PC-3 (cell line): Measurements from ENCODE around the gene ZNF625. TPM values are rescaled to one million over a fixed set of nuclear protein-coding genes. Genes with fewer than 3 reads are reported as not detected.

Experiments
- ATAC-seq: fragments of 200-7000 bp; cut with Tn5 transposase; 2 replicates; pipeline ENCODE4 v1.9.1; 2020; ENCODE audit warnings: mild to moderate bottlenecking, moderate library complexity
- BruUV-seq: library from RNA; stranded (reverse); fragments of 400-500 nt; replicated peaks from 2 replicates; lab custom pipeline; 2021; lab: Mats Ljungman, UMichigan
- CTCF ChIA-PET: fragments of 300-600 bp; sonication (Branson Sonifier 250); formaldehyde crosslinking; loops from one replicate; lab custom pipeline; 2022; ENCODE audit warnings: antibody characterized with exemption; lab: Charles Lee
- POLR2A ChIA-PET: fragments of 300-600 bp; sonication (Branson Sonifier 250); formaldehyde crosslinking; loops from one replicate; lab custom pipeline; 2022; ENCODE audit warnings: antibody characterized with exemption; ENCODE audit not compliant: unreplicated experiment; lab: Charles Lee
- DNase-seq: peaks from one replicate; pipeline ENCODE4 v3.0.0-alpha.2; 2015
- H2AFZ ChIP-seq: fragments of 300-600 bp; sonication (generic); 2 replicates; pipeline ENCODE4 v1.6.0; 2016; ENCODE audit warnings: antibody characterized with exemption, low read length
- H3F3A ChIP-seq: fragments of 300-600 bp; sonication (generic); one replicate; pipeline ENCODE4 v1.6.0; 2017; ENCODE audit warnings: antibody characterized with exemption, low read length, control low read depth, mild to moderate bottlenecking; ENCODE audit not compliant: unreplicated experiment
- H3K27ac ChIP-seq: fragments of 300-600 bp; sonication (generic); 2 replicates; pipeline ENCODE4 v1.5.1; 2016; ENCODE audit warnings: mild to moderate bottlenecking, low read length
- H3K27me3 ChIP-seq: fragments of 300-600 bp; sonication (generic); 2 replicates; pipeline ENCODE4 v1.6.1; 2016; ENCODE audit warnings: low read length, mixed read lengths
- H3K36me3 ChIP-seq: fragments of 300-600 bp; sonication (generic); 2 replicates; pipeline ENCODE4 v1.6.1; 2016; ENCODE audit warnings: low read depth, mixed run types, low read length, mixed read lengths
- H3K4me1 ChIP-seq: fragments of 300-600 bp; sonication (generic); 2 replicates; pipeline ENCODE4 v1.5.1; 2016; ENCODE audit warnings: low read length; ENCODE audit not compliant: insufficient read depth
- H3K4me2 ChIP-seq: fragments of 300-600 bp; sonication (generic); 2 replicates; pipeline ENCODE4 v1.6.0; 2016; ENCODE audit warnings: low read length
- H3K4me3 ChIP-seq: fragments of 300-600 bp; sonication (generic); 2 replicates; pipeline ENCODE4 v1.5.1; 2016; ENCODE audit warnings: mild to moderate bottlenecking, low read length, mixed read lengths
- H3K79me2 ChIP-seq: fragments of 300-600 bp; sonication (generic); 2 replicates; pipeline ENCODE4 v1.6.1; 2017; ENCODE audit warnings: low read length, mixed read lengths
- H3K9ac ChIP-seq: fragments of 300-600 bp; sonication (generic); 2 replicates; pipeline ENCODE4 v1.6.0; 2016; ENCODE audit warnings: mild to moderate bottlenecking, low read length
- H3K9me2 ChIP-seq: fragments of 300-600 bp; sonication (generic); replicated peaks from 2 replicates; pipeline ENCODE4 v1.6.1; 2016; ENCODE audit warnings: mixed run types, low read length, mixed read lengths
- H3K9me3 ChIP-seq: fragments of 300-600 bp; sonication (generic); 2 replicates; pipeline ENCODE4 v1.6.1; 2016; ENCODE audit warnings: low read length, mixed read lengths
- H4K20me1 ChIP-seq: fragments of 300-600 bp; sonication (generic); 2 replicates; pipeline ENCODE4 v1.6.1; 2016; ENCODE audit warnings: low read length, mixed read lengths
- CTCF ChIP-seq: fragments of 300-600 bp; sonication (generic); conservative IDR thresholded peaks from 2 replicates; pipeline ENCODE4 v1.5.1; 2017; ENCODE audit warnings: antibody characterized with exemption, low read depth, mild to moderate bottlenecking, low read length
- EZH2 ChIP-seq: fragments of 300-600 bp; sonication (generic); IDR thresholded peaks from one replicate; pipeline ENCODE4 v1.6.1; 2017; ENCODE audit warnings: antibody characterized with exemption, mild to moderate bottlenecking, low read length; ENCODE audit not compliant: unreplicated experiment
- EZH2phosphoT487 ChIP-seq: fragments of 300-600 bp; sonication (generic); IDR thresholded peaks from 2 replicates; pipeline ENCODE4 v1.6.1; 2018; ENCODE audit warnings: mild to moderate bottlenecking, antibody characterized with exemption, low read length, borderline replicate concordance
- intact Hi-C: fragments of 100-400 bp; cut with micrococcal nuclease; formaldehyde crosslinking; loops from 2 replicates; pipeline ENCODE4 v1.9.0; 2023
- total RNA-seq: library from RNA; depleted of rRNA; stranded (reverse); fragments of >200 nt; gene quantifications from 2 replicates; pipeline ENCODE4 v1.2.3, GENCODE V29; 2014

ZNF625 gene
- total RNA-seq, 1 experiment from 2014 or later: 7.7 TPM

DNA sequence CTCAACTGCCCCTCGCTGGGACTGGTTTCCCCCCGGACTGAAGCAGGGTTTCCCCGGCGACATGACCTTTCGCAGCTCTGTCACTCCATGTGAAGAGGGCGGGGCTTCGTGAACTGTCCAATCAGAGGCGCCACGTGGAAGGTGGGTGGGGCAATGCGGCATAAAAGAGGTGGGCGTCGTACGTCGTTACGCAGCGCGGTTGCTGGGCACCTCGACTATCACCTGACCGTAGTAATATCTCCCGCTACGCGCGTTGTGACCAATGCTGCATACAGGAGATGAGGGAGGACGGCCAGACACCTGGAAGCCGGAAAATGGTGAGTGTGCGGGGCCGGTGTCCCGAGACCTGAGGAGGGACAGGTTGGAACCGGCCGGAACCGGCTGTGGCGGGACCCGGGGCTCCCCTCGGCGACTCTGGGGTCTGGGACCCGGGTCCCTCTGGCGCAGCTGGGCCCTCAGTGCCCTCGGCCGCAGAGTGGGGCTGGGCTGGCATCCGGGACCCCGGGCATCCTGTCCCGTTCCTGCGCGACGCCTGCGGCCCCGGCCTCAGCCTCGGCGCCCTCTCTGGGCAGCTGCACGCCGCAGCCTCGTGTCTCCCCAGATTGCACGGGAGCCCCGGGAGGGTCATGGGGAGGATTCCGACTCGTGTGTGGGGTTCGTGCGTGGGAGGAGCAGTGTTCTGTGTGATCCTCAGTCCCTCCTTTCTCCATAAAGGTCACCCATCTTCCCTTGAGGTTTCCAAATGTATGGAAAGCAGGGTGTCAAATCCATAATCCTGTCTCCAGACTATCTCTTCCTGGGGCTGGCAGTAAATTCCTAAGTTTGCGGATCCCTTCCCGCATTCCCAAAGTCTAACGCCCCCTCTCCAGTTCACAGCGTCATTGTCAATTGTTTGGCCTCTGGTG lies 38.5 kb upstream of the ZNF625 start:
- Histone ChIP-seq H3K4me3 (no peak overlapping the region), H4K20me1 (no peaks in the 10 kb centered on the region), H3K36me3 (peaks cover 51% of the 10 kb centered on the region), H2AFZ (no peak overlapping the region), H3K4me1 (no peaks in the 10 kb centered on the region), H3K27me3 (no peaks in the 10 kb centered on the region), H3F3A (no peaks in the 10 kb centered on the region), H3K9me2 (no peaks in the 10 kb centered on the region), H3K27ac (no peak overlapping the region), H3K9me3 (peaks cover 75% of the 10 kb centered on the region), H3K79me2 (no peaks in the 10 kb centered on the region), H3K4me2 (no peak overlapping the region), H3K9ac (no peak overlapping the region)
- CTCF ChIA-PET: no interaction called here
- ATAC-seq: no peak
- intact Hi-C loops: no loop called here
- TF ChIP-seq EZH2 (no peak), EZH2phosphoT487 (no peak), CTCF (no peak)
- no peak for DNase-seq
- POLR2A ChIA-PET: no interaction called here
- no TSS peak for BruUV-seq

GRCh38 chr19:12187625-12188024 lies 31.1 kb upstream of the ZNF625 start:
- no peak for TF ChIP-seq CTCF
- TF ChIP-seq EZH2phosphoT487: no peak
- TF ChIP-seq EZH2: no peak
- Histone ChIP-seq H3K27ac (no peak overlapping the region), H3K27me3 (no peaks in the 10 kb centered on the region), H3K9me3 (peaks cover 74% of the 10 kb centered on the region), H3K36me3 (peaks cover 92% of the 10 kb centered on the region), H3K9ac (no peak overlapping the region), H3K4me3 (no peak overlapping the region; the same call in 1 of the 2 replicates), H3F3A (no peaks in the 10 kb centered on the region), H3K4me1 (no peaks in the 10 kb centered on the region), H4K20me1 (no peaks in the 10 kb centered on the region), H2AFZ (no peak overlapping the region), H3K4me2 (no peak overlapping the region), H3K9me2 (no peaks in the 10 kb centered on the region), H3K79me2 (no peaks in the 10 kb centered on the region)
- ChIA-PET CTCF (no interaction called here), POLR2A (no interaction called here)
- DNase-seq (peak; percentile 7), ATAC-seq (no peak)
- no TSS peak for BruUV-seq
- intact Hi-C loops: no loop called here

DNA sequence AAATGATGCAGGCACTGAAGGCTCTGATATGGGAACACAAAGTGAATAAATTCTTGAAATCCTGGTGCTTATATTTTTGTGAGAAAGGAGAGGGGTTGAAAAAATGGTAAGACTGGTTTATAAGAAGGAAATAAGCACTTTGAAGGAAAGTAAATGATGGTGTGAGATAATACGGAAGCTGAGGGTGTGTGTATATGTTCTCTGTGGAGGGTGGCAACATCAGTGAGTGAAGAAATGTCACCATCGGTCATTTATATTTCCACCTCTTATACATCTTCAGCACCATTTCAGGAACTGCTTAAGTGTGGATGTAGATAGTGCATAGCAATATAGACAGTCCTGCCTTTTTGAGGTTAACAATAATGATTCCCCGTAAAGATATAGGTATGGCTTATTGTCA lies 23.8 kb upstream of the ZNF625 start:
- H3K4me3 ChIP-seq: no peak overlapping the region
- BruUV-seq: no TSS peak
- intact Hi-C loops: no loop called here
- H3K27ac ChIP-seq: no peak overlapping the region
- no peaks in the 10 kb centered on the region for H3K4me1 ChIP-seq
- no peaks in the 10 kb centered on the region for H3K9me2 ChIP-seq
- no peak overlapping the region for H2AFZ ChIP-seq
- H4K20me1 ChIP-seq: no peaks in the 10 kb centered on the region
- no peaks in the 10 kb centered on the region for H3F3A ChIP-seq
- H3K79me2 ChIP-seq: no peaks in the 10 kb centered on the region
- H3K27me3 ChIP-seq: no peaks in the 10 kb centered on the region
- no peak overlapping the region for H3K4me2 ChIP-seq
- peaks cover 81% of the 10 kb centered on the region for H3K36me3 ChIP-seq
- peaks cover 47% of the 10 kb centered on the region for H3K9me3 ChIP-seq
- no peak overlapping the region for H3K9ac ChIP-seq
- ChIA-PET POLR2A (no interaction called here), CTCF (no interaction called here)
- TF ChIP-seq CTCF: no peak
- no peak for TF ChIP-seq EZH2
- no peak for TF ChIP-seq EZH2phosphoT487
- DNase-seq (no peak), ATAC-seq (no peak)
